LNCaP clone FGC (cell line): ENCODE results near the gene SLC26A8.

ENCODE experiments used
- DNase-seq: peaks from one replicate; pipeline ENCODE4 v3.0.0-alpha.2; 2011; ENCODE audit warnings: low read depth
- H3K4me3 ChIP-seq: 2 replicates; pipeline ENCODE4 v1.5.1; 2011; ENCODE audit warnings: mild to moderate bottlenecking, low read depth, low read length, control low read depth
- CTCF ChIP-seq: IDR thresholded peaks from 2 replicates; pipeline ENCODE4 v1.5.1; 2012; ENCODE audit warnings: mild to moderate bottlenecking; ENCODE audit not compliant: control insufficient read depth, insufficient read depth; ENCODE audit errors: extremely low read depth

SLC26A8 gene

GRCh38 chr6:35968821-35969220 is 55.6 kb downstream of the SLC26A8 start:
- H3K4me3 ChIP-seq = no peak overlapping the region
- TF ChIP-seq CTCF = no peak
- DNase-seq = no peak

GRCh38 chr6:35967076-35967774 is 57.2 kb downstream of the SLC26A8 start:
- no peak overlapping the region for H3K4me3 ChIP-seq
- no peak for DNase-seq
- no peak for TF ChIP-seq CTCF

GRCh38 chr6:35962779-35963560 is 61.5 kb downstream of the SLC26A8 start:
- H3K4me3 ChIP-seq = no peak overlapping the region
- TF ChIP-seq CTCF = no peak
- DNase-seq = no peak

- TF ChIP-seq CTCF = no peak
- H3K4me3 ChIP-seq = no peak overlapping the region
- no peak for DNase-seq
Measured at GRCh38 chr6:35960187-35960586, 64.3 kb downstream of the SLC26A8 start.

GRCh38 chr6:35955970-35956369 is 68.5 kb downstream of the SLC26A8 start:
- DNase-seq = no peak
- TF ChIP-seq CTCF = no peak
- no peak overlapping the region for H3K4me3 ChIP-seq

- DNase-seq = no peak
- no peak for TF ChIP-seq CTCF
Measured at GRCh38 chr6:35955521-35955920, 68.9 kb downstream of the SLC26A8 start.

More at GRCh38 chr6:35955521-35955920, 68.9 kb downstream of the SLC26A8 start:
- no peak overlapping the region for H3K4me3 ChIP-seq
